Measurements from ENCODE around the gene UNC13A. TPM values are rescaled to one million over a fixed set of nuclear protein-coding genes. Genes with fewer than 3 reads are reported as not detected.

UNC13A gene
- total and polyA plus RNA-seq, 2 of the 13 experiments (the other 11 are each of a cell fraction or from before 2014, with no cell fraction given) = 0.11 to 0.45 TPM

DNA sequence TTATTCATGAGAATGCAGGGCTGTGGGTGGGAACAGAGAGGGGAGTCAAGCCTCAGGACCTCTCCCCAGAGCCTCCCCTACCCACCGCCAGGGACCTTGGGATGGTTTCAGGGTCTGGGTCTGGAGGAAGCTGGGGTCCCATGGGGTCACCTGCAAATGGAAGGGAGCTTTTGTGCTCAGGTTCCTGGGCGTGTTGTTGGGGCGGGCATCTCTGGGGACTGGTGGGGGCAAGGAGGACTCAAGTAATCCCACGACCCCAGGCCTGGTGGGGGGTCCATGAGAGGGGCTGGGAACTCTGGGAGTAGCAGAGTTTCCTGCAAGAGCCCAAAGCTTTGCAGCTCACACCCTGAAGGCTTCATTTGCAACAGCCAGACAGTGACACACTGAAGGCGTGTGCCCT is 60.2 kb downstream of the UNC13A start (continued):
- no peak for TF ChIP-seq ATF3 (CRISPR knock-in tag; IDR thresholded peaks at IDR 0.05)
- TF ChIP-seq POLR2G (IDR thresholded peaks at IDR 0.05; ENCODE audit: low read depth, low read length) = no peak
- TF ChIP-seq, protein P1, sequence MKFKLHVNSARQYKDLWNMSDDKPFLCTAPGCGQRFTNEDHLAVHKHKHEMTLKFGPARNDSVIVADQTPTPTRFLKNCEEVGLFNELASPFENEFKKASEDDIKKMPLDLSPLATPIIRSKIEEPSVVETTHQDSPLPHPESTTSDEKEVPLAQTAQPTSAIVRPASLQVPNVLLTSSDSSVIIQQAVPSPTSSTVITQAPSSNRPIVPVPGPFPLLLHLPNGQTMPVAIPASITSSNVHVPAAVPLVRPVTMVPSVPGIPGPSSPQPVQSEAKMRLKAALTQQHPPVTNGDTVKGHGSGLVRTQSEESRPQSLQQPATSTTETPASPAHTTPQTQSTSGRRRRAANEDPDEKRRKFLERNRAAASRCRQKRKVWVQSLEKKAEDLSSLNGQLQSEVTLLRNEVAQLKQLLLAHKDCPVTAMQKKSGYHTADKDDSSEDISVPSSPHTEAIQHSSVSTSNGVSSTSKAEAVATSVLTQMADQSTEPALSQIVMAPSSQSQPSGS (CRISPR knock-in tag; IDR thresholded peaks at IDR 0.05) = no peak

DNA sequence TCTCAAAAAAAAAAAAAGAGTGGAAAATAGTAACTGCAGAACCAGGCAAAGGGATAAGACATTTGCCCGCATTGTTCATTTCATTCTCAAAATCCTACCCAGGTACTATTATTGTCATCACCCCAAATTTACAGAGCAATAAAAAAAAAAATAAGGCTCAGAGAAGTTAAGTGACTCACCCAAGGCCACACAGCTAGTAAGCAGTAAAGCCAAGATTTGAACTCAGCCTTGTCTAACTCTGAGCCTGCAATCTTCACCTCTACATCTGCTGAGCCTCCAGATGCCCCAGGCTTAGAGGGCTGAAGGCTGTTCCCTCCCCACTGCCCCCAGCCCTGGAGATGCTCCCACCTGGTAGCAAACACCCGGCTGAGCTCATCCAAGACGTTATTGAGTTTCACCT is 61.0 kb downstream of the UNC13A start:
- WGBS (ENCODE audit: low lambda C conversion rate) = 48% methylated on average over 3 of the region's 3 CpGs
- no peak overlapping the region for H3K9ac ChIP-seq (ENCODE audit: insufficient read depth, low read depth, low read length)
- in situ Hi-C loops (cut with HindIII; ENCODE audit: extremely low pct_ligation_motif_present, low pct_unique_long_range_greater_than_20kb) = no loop called here
- BruUV-seq (replicated peaks) = no TSS peak
- H3K27ac ChIP-seq (ENCODE audit: extremely low read length, insufficient read depth, low read length) = no peak overlapping the region
- ChIA-PET POLR2A (no interaction called here), CTCF (ENCODE audit: low intra/inter-chr PET ratio, low total read pairs) (no interaction called here)
- H3K4me3 ChIP-seq (replicated peaks in 1 of 3; ENCODE audit: insufficient read depth in 1 of 3, low read depth in 2 of 3, low read length in 3 of 3) = no peak overlapping the region
- no peak for ATAC-seq
- 0 out of 5 replicates have a peak, but pooled peaks cover 0 to 6% of the 10 kb centered on the region in 2 experiments for H3K27me3 ChIP-seq (ENCODE audit: control insufficient read depth in 1 of 2, insufficient read depth in 2 of 2, low read length in 2 of 2)
- no peaks in the 10 kb centered on the region for H4K20me1 ChIP-seq (ENCODE audit: insufficient read depth, low read length)
- no peaks in the 10 kb centered on the region for H3K36me3 ChIP-seq (replicated peaks in 1 of 2; ENCODE audit: control insufficient read depth in 1 of 2, insufficient read depth in 2 of 2, low read length in 2 of 2)
- intact Hi-C loops (cut with micrococcal nuclease; ENCODE audit: unreplicated experiment) = no loop called here
- H3K4me1 ChIP-seq (ENCODE audit: insufficient read depth, low read length) = no peaks in the 10 kb centered on the region
- H3K4me2 ChIP-seq (ENCODE audit: low read depth, low read length) = no peak overlapping the region
- H3K79me2 ChIP-seq (ENCODE audit: insufficient read depth, low read length) = no peaks in the 10 kb centered on the region
- no peak overlapping the region for H2AFZ ChIP-seq (ENCODE audit: low read length)
- TF ChIP-seq ZNF768 (CRISPR knock-in tag; IDR thresholded peaks at IDR 0.05) (peak; percentile 50), MAX (IDR thresholded peaks at IDR 0.05) (no peak)
- no peak for FAIRE-seq
- DNase-seq (ENCODE audit: low spot score) = no peak
- no peaks in the 10 kb centered on the region for H3K9me3 ChIP-seq (ENCODE audit: low read length)

All from HepG2 (cell line).